H1 (cell line): ENCODE data around the gene BMERB1. TPM values are rescaled to one million over a fixed set of nuclear protein-coding genes. Genes with fewer than 3 reads are reported as not detected.
"Not testable (repeated sequence)": the region's sequence is repeated elsewhere in the genome, so short reads cannot be mapped to it uniquely, and the experiment has no call there.

Experiments
- CTCF ChIA-PET: fragments of 300-600 bp; sonication (Branson Sonifier 250); formaldehyde crosslinking; loops from one replicate; lab custom pipeline; 2021; ENCODE audit not compliant: partially characterized antibody; lab: Charles Lee
- POLR2A ChIA-PET: fragments of 300-600 bp; sonication (Branson Sonifier 250); formaldehyde crosslinking; loops from one replicate; lab custom pipeline; 2021; ENCODE audit warnings: inconsistent platforms; ENCODE audit not compliant: partially characterized antibody; lab: Charles Lee
- DNase-seq, 2 experiments: peaks; one replicate each; pipeline versions ENCODE4 v3.0.0 to v3.0.0-alpha.2; 2010 to 2022; ENCODE audit warnings: low spot score in 2 of 2, low read depth in 1 of 2, mixed read lengths in 1 of 2
- FAIRE-seq: peaks from 2 replicates; lab custom pipeline; 2011; peaks lifted over from hg19 to GRCh38; lab: Jason Lieb, UNC
- H2AFZ ChIP-seq: 2 replicates; pipeline ENCODE4 v1.8.1; 2012; ENCODE audit warnings: low read length, inconsistent platforms
- H2AK5ac ChIP-seq: 2 replicates; pipeline ENCODE4 v1.6.1; 2013; ENCODE audit warnings: low read depth, low read length
- H2BK120ac ChIP-seq: replicated peaks from 2 replicates; pipeline ENCODE3; 2013; ENCODE audit warnings: low read depth, low read length, inconsistent platforms
- H2BK12ac ChIP-seq: 2 replicates; pipeline ENCODE4 v1.6.1; 2013; ENCODE audit warnings: low read depth, low read length
- H2BK15ac ChIP-seq: 2 replicates; pipeline ENCODE4 v1.6.1; 2013; ENCODE audit warnings: low read length
- H2BK20ac ChIP-seq: 2 replicates; pipeline ENCODE4 v1.6.1; 2013; ENCODE audit warnings: low read length
- H2BK5ac ChIP-seq: 2 replicates; pipeline ENCODE4 v1.6.1; 2013; ENCODE audit warnings: low read depth, low read length
- H3K14ac ChIP-seq: 2 replicates; pipeline ENCODE4 v1.6.1; 2013; ENCODE audit warnings: inconsistent platforms; ENCODE audit not compliant: insufficient read length
- H3K18ac ChIP-seq: 2 replicates; pipeline ENCODE4 v1.6.1; 2013; ENCODE audit warnings: low read length; ENCODE audit errors: extremely low read depth
- H3K23ac ChIP-seq: 2 replicates; pipeline ENCODE4 v1.6.1; 2013; ENCODE audit warnings: inconsistent platforms; ENCODE audit not compliant: insufficient read length
- H3K23me2 ChIP-seq: 2 replicates; pipeline ENCODE4 v1.6.1; 2013; ENCODE audit warnings: low read depth, low read length
- H3K27ac ChIP-seq: 2 replicates; pipeline ENCODE4 v1.6.1; 2011; ENCODE audit warnings: low read depth, low read length, inconsistent platforms
- H3K27me3 ChIP-seq, 4 experiments: replicated peaks in 1 of 4; 1 replicate in 1 of 4; 2 replicates in 3 of 4; pipeline versions ENCODE4 v1.6.1 to v1.8.1; 2011 to 2013; ENCODE audit warnings: low read length in 3 of 4, mild to moderate bottlenecking in 3 of 4, inconsistent platforms in 2 of 4, mixed read lengths in 2 of 4, moderate library complexity in 1 of 4; ENCODE audit not compliant: control insufficient read depth in 3 of 4, insufficient read depth in 3 of 4; ENCODE audit errors: extremely low read depth in 1 of 4
- H3K36me3 ChIP-seq, 4 experiments: 2 replicates each; pipeline versions ENCODE4 v1.6.1 to v1.8.1; 2011 to 2013; ENCODE audit warnings: mild to moderate bottlenecking in 4 of 4, low read length in 3 of 4, moderate library complexity in 2 of 4, control low read depth in 1 of 4, inconsistent platforms in 1 of 4; ENCODE audit not compliant: insufficient read depth in 4 of 4, control insufficient read depth in 2 of 4
- H3K4ac ChIP-seq: replicated peaks from 2 replicates; pipeline ENCODE3; 2013; ENCODE audit warnings: low read length, low read depth, mixed read lengths, inconsistent platforms; ENCODE audit not compliant: insufficient read length
- H3K4me1 ChIP-seq, 4 experiments: replicated peaks in 1 of 4; 1 replicate in 1 of 4; 2 replicates in 3 of 4; pipeline versions ENCODE4 v1.6.1 to v1.8.1; 2011 to 2013; ENCODE audit warnings: low read length in 3 of 4, inconsistent platforms in 2 of 4, mixed read lengths in 1 of 4; ENCODE audit not compliant: insufficient read depth in 4 of 4, control insufficient read depth in 3 of 4
- H3K4me2 ChIP-seq, 2 experiments: 2 replicates each; pipeline versions ENCODE4 v1.6.1 to v1.8.1; 2011 to 2013; ENCODE audit warnings: low read depth in 2 of 2, low read length in 2 of 2, control low read depth in 1 of 2, inconsistent platforms in 1 of 2, mild to moderate bottlenecking in 1 of 2; ENCODE audit not compliant: insufficient read depth in 1 of 2
- H3K4me3 ChIP-seq, 4 experiments: fragments of 200-600, 300-600 bp in 1 of 4; sonication (generic), shearing (Covaris generic), sonication (Bioruptor Twin) in 1 of 4; 2 replicates each; pipeline versions ENCODE4 v1.5.1 to v1.8.1; 2011 to 2016; ENCODE audit warnings: low read length in 4 of 4, low read depth in 3 of 4, control low read depth in 2 of 4, inconsistent platforms in 2 of 4, mild to moderate bottlenecking in 2 of 4, mixed read lengths in 1 of 4, moderate library complexity in 1 of 4; ENCODE audit not compliant: insufficient read depth in 2 of 4; ENCODE audit errors: extremely low read depth in 1 of 4
- H3K56ac ChIP-seq: replicated peaks from 2 replicates; pipeline ENCODE3; 2013; ENCODE audit warnings: low read depth, mild to moderate bottlenecking, mixed read lengths, low read length, inconsistent platforms; ENCODE audit not compliant: insufficient read length
- H3K79me1 ChIP-seq: 2 replicates; pipeline ENCODE4 v1.6.1; 2013; ENCODE audit warnings: low read depth, low read length, control low read depth
- H3K79me2 ChIP-seq, 2 experiments: 2 replicates each; pipeline versions ENCODE4 v1.6.1 to v1.8.1; 2012 to 2013; ENCODE audit warnings: low read length in 2 of 2, mild to moderate bottlenecking in 2 of 2, inconsistent platforms in 1 of 2; ENCODE audit not compliant: insufficient read depth in 2 of 2, control insufficient read depth in 1 of 2
- H3K9ac ChIP-seq, 4 experiments: replicated peaks in 1 of 4; 1 replicate in 1 of 4; 2 replicates in 3 of 4; pipeline versions ENCODE4 v1.6.1 to v1.8.1; 2011 to 2013; ENCODE audit warnings: low read depth in 3 of 4, low read length in 3 of 4, control low read depth in 2 of 4, mild to moderate bottlenecking in 2 of 4, moderate library complexity in 2 of 4, inconsistent platforms in 1 of 4; ENCODE audit errors: extremely low read depth in 1 of 4
- H3K9me3 ChIP-seq, 2 experiments: 2 replicates each; pipeline versions ENCODE4 v1.6.1 to v1.8.1; 2012 to 2013; ENCODE audit warnings: mild to moderate bottlenecking in 2 of 2, moderate library complexity in 2 of 2, control low read depth in 1 of 2, inconsistent platforms in 1 of 2, low read depth in 1 of 2, low read length in 1 of 2, mixed read lengths in 1 of 2; ENCODE audit not compliant: insufficient read depth in 2 of 2
- H4K20me1 ChIP-seq, 2 experiments: replicated peaks in 1 of 2; 2 replicates each; pipeline versions ENCODE3 to v1.8.1; 2011 to 2013; ENCODE audit warnings: inconsistent platforms in 2 of 2, low read length in 2 of 2, mild to moderate bottlenecking in 1 of 2; ENCODE audit not compliant: insufficient read depth in 2 of 2, control insufficient read depth in 1 of 2
- H4K5ac ChIP-seq: 2 replicates; pipeline ENCODE4 v1.6.1; 2013; ENCODE audit warnings: low read length, low read depth, mixed read lengths, inconsistent platforms; ENCODE audit not compliant: insufficient read length
- H4K8ac ChIP-seq: 2 replicates; pipeline ENCODE4 v1.8.0; 2013; ENCODE audit warnings: mild to moderate bottlenecking, moderate library complexity, low read length, inconsistent platforms; ENCODE audit not compliant: insufficient read depth; ENCODE audit errors: extremely low read depth
- H4K91ac ChIP-seq: replicated peaks from 2 replicates; pipeline ENCODE3; 2013; ENCODE audit warnings: low read length, mixed read lengths, inconsistent platforms; ENCODE audit not compliant: insufficient read length
- WGBS, 2 experiments: shearing (Covaris generic) in 1 of 2; methylation state at CpG; one replicate each; pipeline versions ENCODE4 v1.1.6 to v1.1.7; 2013 to 2015; ENCODE audit warnings: low lambda C conversion rate in 2 of 2, mixed read lengths in 2 of 2, inconsistent platforms in 1 of 2, low coverage in 1 of 2, missing lambda C conversion rate in 1 of 2; ENCODE audit not compliant: insufficient replicate concordance in 2 of 2, insufficient coverage in 1 of 2, insufficient read length in 1 of 2; ENCODE audit errors: extremely low coverage in 1 of 2, missing lambda C conversion rate in 1 of 2; 5-methylcytosine and 5-hydroxymethylcytosine counted together
- polyA plus RNA-seq, 7 experiments: library from polyadenylated mRNA; depleted of rRNA in 3 of 7; stranded (reverse) in 5 of 7; unstranded in 2 of 7; fragments of >200 nt in 5 of 7; fragments of 200-250 nt in 2 of 7; gene quantifications; 1 replicate in 5 of 7; 2 replicates in 1 of 7; 4 replicates in 1 of 7; pipeline versions ENCODE4 v1.2.1 to v1.2.3, GENCODE V29; 2011 to 2013; ENCODE audit warnings: missing spikeins in 2 of 7, mixed read lengths in 2 of 7
- total RNA-seq: library from RNA; stranded (reverse); fragmentation: NEBNext Ultra II Directional; extraction: Animal tissue kit (Norgen Biotek cat#: 25700); gene quantifications from 2 replicates; pipeline ENCODE4 v1.2.1, GENCODE V29; 2021

BMERB1 gene
- total and polyA plus RNA-seq, 2 of the 8 experiments (the other 6 are each of a cell fraction or from before 2014, with no cell fraction given): 23.5 to 27.1 TPM

DNA sequence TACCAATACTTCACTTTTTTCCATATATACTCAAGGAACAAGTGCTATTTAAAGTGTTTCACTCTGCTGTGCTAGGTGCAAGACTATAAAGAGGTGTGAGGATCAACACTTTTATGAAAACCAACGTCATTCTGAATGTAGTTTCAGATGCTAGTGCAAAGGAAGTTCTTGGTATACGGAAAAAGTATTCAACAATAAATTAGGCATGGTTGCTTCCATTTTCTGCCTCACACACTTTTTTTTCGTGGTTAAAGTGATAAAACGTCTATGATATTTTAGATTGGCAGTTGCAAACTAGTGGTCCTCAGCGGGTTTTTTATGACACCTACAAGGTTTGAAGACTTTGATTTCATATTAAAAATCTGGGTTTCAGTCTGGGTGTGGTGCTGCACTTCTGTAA lies 44.5 kb upstream of the BMERB1 start:
- H3K14ac ChIP-seq, H3K9me3 ChIP-seq, FAIRE-seq, H3K23me2 ChIP-seq, H4K8ac ChIP-seq, H2BK120ac ChIP-seq, H2BK15ac ChIP-seq, H2AFZ ChIP-seq, H3K4me2 ChIP-seq, POLR2A ChIA-PET, H3K79me2 ChIP-seq, H3K18ac ChIP-seq, H3K4me1 ChIP-seq, H4K5ac ChIP-seq, H3K36me3 ChIP-seq, H3K27me3 ChIP-seq, H4K91ac ChIP-seq, H4K20me1 ChIP-seq, H2BK20ac ChIP-seq, H3K56ac ChIP-seq, H3K4ac ChIP-seq, CTCF ChIA-PET, DNase-seq, H2BK12ac ChIP-seq, H3K4me3 ChIP-seq, H3K9ac ChIP-seq, H3K79me1 ChIP-seq, H3K27ac ChIP-seq, H3K23ac ChIP-seq, H2AK5ac ChIP-seq, H2BK5ac ChIP-seq: not testable (repeated sequence)
- WGBS, 2 experiments: 93% methylated on average over 5 of the region's 5 CpGs; no CpG with 5 or more reads in 1 of the 2 experiments

DNA sequence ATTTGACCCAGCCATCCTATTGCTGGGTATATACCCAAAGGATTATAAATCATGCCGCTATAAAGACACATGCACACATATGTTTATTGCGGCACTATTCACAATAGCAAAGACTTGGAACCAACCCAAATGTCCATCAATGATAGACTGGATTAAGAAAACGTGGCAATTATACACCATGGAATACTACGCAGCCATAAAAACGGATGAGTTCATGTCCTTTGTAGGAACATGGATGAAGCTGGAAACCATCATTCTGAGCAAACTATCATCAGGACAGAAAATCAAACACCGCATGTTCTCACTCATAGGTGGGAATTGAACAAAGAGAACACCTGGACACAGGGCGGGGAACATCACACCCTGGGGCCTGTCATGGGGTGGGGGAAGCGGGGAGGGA lies 41.4 kb upstream of the BMERB1 start:
- DNase-seq, H2BK20ac ChIP-seq, H2BK120ac ChIP-seq, H3K14ac ChIP-seq, H3K18ac ChIP-seq, FAIRE-seq, H4K20me1 ChIP-seq, POLR2A ChIA-PET, H3K79me2 ChIP-seq, H3K4me2 ChIP-seq, H3K9ac ChIP-seq, H2BK5ac ChIP-seq, H2AFZ ChIP-seq, H3K9me3 ChIP-seq, H4K5ac ChIP-seq, H3K79me1 ChIP-seq, H3K27me3 ChIP-seq, H4K91ac ChIP-seq, H2AK5ac ChIP-seq, H3K4me3 ChIP-seq, H4K8ac ChIP-seq, H3K23ac ChIP-seq, H3K56ac ChIP-seq, H2BK12ac ChIP-seq, H3K27ac ChIP-seq, H3K4me1 ChIP-seq, H3K4ac ChIP-seq, H3K36me3 ChIP-seq, H3K23me2 ChIP-seq, H2BK15ac ChIP-seq: not testable (repeated sequence)
- CTCF ChIA-PET: interaction anchor here (0.7 kb wide), 1 partner anchor 59 kb away, joined by 3 read pairs; no protein-coding TSS in a partner anchor
- 89% methylated on average over 6 of the region's 8 CpGs; no CpG with 5 or more reads in 1 of the 2 experiments for WGBS, 2 experiments
